Measurements from ENCODE around the gene KDM2B. TPM values are rescaled to one million over a fixed set of nuclear protein-coding genes. Genes with fewer than 3 reads are reported as not detected.
A peak's percentile ranks its signal among the peaks of the same experiment; 100 is the strongest.

Gene KDM2B
- total RNA-seq, 1 experiment from 2014 or later: 39.1 TPM

GRCh38 chr12:121423682-121424623 lies 156.9 kb downstream of the KDM2B start:
- DNase-seq: no peak
- Histone ChIP-seq H3K36me3 (ENCODE audit: insufficient read depth, low read length) (peaks cover 80% of the 10 kb centered on the region), H3K4me3 (ENCODE audit: low read length) (no peak overlapping the region), H3K9me3 (ENCODE audit: low read length) (no peaks in the 10 kb centered on the region), H3K4me1 (ENCODE audit: low read length) (peaks cover 18% of the 10 kb centered on the region), H3K27me3 (ENCODE audit: low read length) (no peaks in the 10 kb centered on the region), H3K79me2 (ENCODE audit: low read length) (peaks cover 27% of the 10 kb centered on the region), H3K27ac (ENCODE audit: low read length) (peak overlapping the region; percentile 92; the same call in 1 of the 2 replicates), H2AFZ (ENCODE audit: low read length) (no peak overlapping the region), H3K4me2 (ENCODE audit: low read depth, low read length, poor library complexity, severe bottlenecking) (no peak overlapping the region), H3K9me2 (replicated peaks; ENCODE audit: insufficient read depth, low read length) (no peaks in the 10 kb centered on the region), H4K20me1 (ENCODE audit: insufficient read depth, low read depth, low read length) (0 out of 2 replicates have a peak, but pooled peaks cover 3% of the 10 kb centered on the region), H3K9ac (ENCODE audit: low read length) (no peak overlapping the region)

- Histone ChIP-seq H3K9me2 (replicated peaks; ENCODE audit: insufficient read depth, low read length) (no peaks in the 10 kb centered on the region), H4K20me1 (ENCODE audit: insufficient read depth, low read depth, low read length) (0 out of 2 replicates have a peak, but pooled peaks cover 3% of the 10 kb centered on the region), H3K36me3 (ENCODE audit: insufficient read depth, low read length) (peaks cover 78% of the 10 kb centered on the region), H3K4me3 (ENCODE audit: low read length) (no peak overlapping the region), H3K27ac (ENCODE audit: low read length) (no peak overlapping the region), H2AFZ (ENCODE audit: low read length) (no peak overlapping the region), H3K4me2 (ENCODE audit: low read depth, low read length, poor library complexity, severe bottlenecking) (no peak overlapping the region), H3K27me3 (ENCODE audit: low read length) (no peaks in the 10 kb centered on the region), H3K9ac (ENCODE audit: low read length) (no peak overlapping the region), H3K4me1 (ENCODE audit: low read length) (peaks cover 18% of the 10 kb centered on the region), H3K9me3 (ENCODE audit: low read length) (no peaks in the 10 kb centered on the region), H3K79me2 (ENCODE audit: low read length) (peaks cover 33% of the 10 kb centered on the region)
- DNase-seq: no peak
Observed at GRCh38 chr12:121423253-121423652, 157.6 kb downstream of the KDM2B start.

GRCh38 chr12:121420109-121420508 lies 160.7 kb downstream of the KDM2B start:
- Histone ChIP-seq H3K27ac (ENCODE audit: low read length) (no peak overlapping the region), H2AFZ (ENCODE audit: low read length) (no peak overlapping the region), H3K36me3 (ENCODE audit: insufficient read depth, low read length) (peaks cover 81% of the 10 kb centered on the region), H3K4me3 (ENCODE audit: low read length) (no peak overlapping the region), H3K79me2 (ENCODE audit: low read length) (peaks cover 42% of the 10 kb centered on the region), H3K9ac (ENCODE audit: low read length) (no peak overlapping the region), H3K27me3 (ENCODE audit: low read length) (no peaks in the 10 kb centered on the region), H3K9me2 (replicated peaks; ENCODE audit: insufficient read depth, low read length) (no peaks in the 10 kb centered on the region), H3K4me1 (ENCODE audit: low read length) (peaks cover 9% of the 10 kb centered on the region), H3K4me2 (ENCODE audit: low read depth, low read length, poor library complexity, severe bottlenecking) (no peak overlapping the region), H4K20me1 (ENCODE audit: insufficient read depth, low read depth, low read length) (no peaks in the 10 kb centered on the region), H3K9me3 (ENCODE audit: low read length) (no peaks in the 10 kb centered on the region)
- no peak for DNase-seq

GRCh38 chr12:121417847-121418246 lies 163.0 kb downstream of the KDM2B start:
- Histone ChIP-seq H3K4me1 (ENCODE audit: low read length) (peaks cover 4% of the 10 kb centered on the region; the same call in 1 of the 2 replicates), H3K27me3 (ENCODE audit: low read length) (no peaks in the 10 kb centered on the region), H3K9me3 (ENCODE audit: low read length) (no peaks in the 10 kb centered on the region), H2AFZ (ENCODE audit: low read length) (no peak overlapping the region), H3K4me3 (ENCODE audit: low read length) (no peak overlapping the region), H3K9ac (ENCODE audit: low read length) (no peak overlapping the region), H3K9me2 (replicated peaks; ENCODE audit: insufficient read depth, low read length) (no peaks in the 10 kb centered on the region), H3K79me2 (ENCODE audit: low read length) (peaks cover 58% of the 10 kb centered on the region), H3K36me3 (ENCODE audit: insufficient read depth, low read length) (peaks cover 61% of the 10 kb centered on the region), H4K20me1 (ENCODE audit: insufficient read depth, low read depth, low read length) (no peaks in the 10 kb centered on the region), H3K27ac (ENCODE audit: low read length) (no peak overlapping the region), H3K4me2 (ENCODE audit: low read depth, low read length, poor library complexity, severe bottlenecking) (no peak overlapping the region)
- no peak for DNase-seq

- Histone ChIP-seq H4K20me1 (ENCODE audit: insufficient read depth, low read depth, low read length) (no peaks in the 10 kb centered on the region), H3K4me1 (ENCODE audit: low read length) (peaks cover 4% of the 10 kb centered on the region; the same call in 1 of the 2 replicates), H3K27ac (ENCODE audit: low read length) (no peak overlapping the region), H3K4me2 (ENCODE audit: low read depth, low read length, poor library complexity, severe bottlenecking) (no peak overlapping the region), H3K79me2 (ENCODE audit: low read length) (peaks cover 67% of the 10 kb centered on the region), H3K4me3 (ENCODE audit: low read length) (no peak overlapping the region), H3K27me3 (ENCODE audit: low read length) (no peaks in the 10 kb centered on the region), H3K9me3 (ENCODE audit: low read length) (no peaks in the 10 kb centered on the region), H3K36me3 (ENCODE audit: insufficient read depth, low read length) (peaks cover 28% of the 10 kb centered on the region; the same call in 1 of the 2 replicates), H2AFZ (ENCODE audit: low read length) (no peak overlapping the region), H3K9ac (ENCODE audit: low read length) (no peak overlapping the region), H3K9me2 (replicated peaks; ENCODE audit: insufficient read depth, low read length) (no peaks in the 10 kb centered on the region)
- DNase-seq: no peak
Observed at GRCh38 chr12:121413917-121414316, 166.9 kb downstream of the KDM2B start.

- Histone ChIP-seq H3K27ac (ENCODE audit: low read length) (no peak overlapping the region), H3K9me3 (ENCODE audit: low read length) (no peaks in the 10 kb centered on the region), H3K27me3 (ENCODE audit: low read length) (no peaks in the 10 kb centered on the region), H3K36me3 (ENCODE audit: insufficient read depth, low read length) (peaks cover 19% of the 10 kb centered on the region; the same call in 1 of the 2 replicates), H3K4me1 (ENCODE audit: low read length) (peaks cover 16% of the 10 kb centered on the region), H2AFZ (ENCODE audit: low read length) (no peak overlapping the region), H4K20me1 (ENCODE audit: insufficient read depth, low read depth, low read length) (peaks cover 5% of the 10 kb centered on the region; the same call in 1 of the 2 replicates), H3K4me2 (ENCODE audit: low read depth, low read length, poor library complexity, severe bottlenecking) (no peak overlapping the region), H3K9me2 (replicated peaks; ENCODE audit: insufficient read depth, low read length) (no peaks in the 10 kb centered on the region), H3K4me3 (ENCODE audit: low read length) (no peak overlapping the region), H3K79me2 (ENCODE audit: low read length) (peaks cover 86% of the 10 kb centered on the region), H3K9ac (ENCODE audit: low read length) (no peak overlapping the region)
- no peak for DNase-seq
Observed at GRCh38 chr12:121405211-121405610, 175.6 kb downstream of the KDM2B start.

GRCh38 chr12:121404734-121405133 lies 176.1 kb downstream of the KDM2B start:
- Histone ChIP-seq H3K4me1 (ENCODE audit: low read length) (peaks cover 16% of the 10 kb centered on the region), H3K9me3 (ENCODE audit: low read length) (no peaks in the 10 kb centered on the region), H3K36me3 (ENCODE audit: insufficient read depth, low read length) (peaks cover 19% of the 10 kb centered on the region; the same call in 1 of the 2 replicates), H3K9me2 (replicated peaks; ENCODE audit: insufficient read depth, low read length) (no peaks in the 10 kb centered on the region), H3K27me3 (ENCODE audit: low read length) (no peaks in the 10 kb centered on the region), H2AFZ (ENCODE audit: low read length) (no peak overlapping the region), H3K27ac (ENCODE audit: low read length) (no peak overlapping the region), H4K20me1 (ENCODE audit: insufficient read depth, low read depth, low read length) (peaks cover 5% of the 10 kb centered on the region; the same call in 1 of the 2 replicates), H3K79me2 (ENCODE audit: low read length) (peaks cover 86% of the 10 kb centered on the region), H3K9ac (ENCODE audit: low read length) (no peak overlapping the region), H3K4me3 (ENCODE audit: low read length) (no peak overlapping the region), H3K4me2 (ENCODE audit: low read depth, low read length, poor library complexity, severe bottlenecking) (no peak overlapping the region)
- no peak for DNase-seq

- H3K36me3 ChIP-seq (ENCODE audit: insufficient read depth, low read length): peaks cover 19% of the 10 kb centered on the region; the same call in 1 of the 2 replicates
- no peak overlapping the region for H3K4me2 ChIP-seq (ENCODE audit: low read depth, low read length, poor library complexity, severe bottlenecking)
- H3K9ac ChIP-seq (ENCODE audit: low read length): no peak overlapping the region
- no peak overlapping the region for H3K27ac ChIP-seq (ENCODE audit: low read length)
- H3K9me2 ChIP-seq (replicated peaks; ENCODE audit: insufficient read depth, low read length): no peaks in the 10 kb centered on the region
- H4K20me1 ChIP-seq (ENCODE audit: insufficient read depth, low read depth, low read length): peaks cover 5% of the 10 kb centered on the region; the same call in 1 of the 2 replicates
- no peak for DNase-seq
- H2AFZ ChIP-seq (ENCODE audit: low read length): no peak overlapping the region
- H3K9me3 ChIP-seq (ENCODE audit: low read length): no peaks in the 10 kb centered on the region
- peaks cover 76% of the 10 kb centered on the region for H3K79me2 ChIP-seq (ENCODE audit: low read length)
- H3K4me1 ChIP-seq (ENCODE audit: low read length): peaks cover 22% of the 10 kb centered on the region
- no peaks in the 10 kb centered on the region for H3K27me3 ChIP-seq (ENCODE audit: low read length)
- H3K4me3 ChIP-seq (ENCODE audit: low read length): no peak overlapping the region
Observed at GRCh38 chr12:121403721-121404120, 177.1 kb downstream of the KDM2B start.

Data from Karpas-422 (cell line).